ENCODE measurements around the gene CHRDL1. TPM values are rescaled to one million over a fixed set of nuclear protein-coding genes. Genes with fewer than 3 reads are reported as not detected.

The CHRDL1 gene
- total RNA-seq, 4 donors from 2014 or later: 1.7 to 64.3 (median 14.9) TPM

DNA sequence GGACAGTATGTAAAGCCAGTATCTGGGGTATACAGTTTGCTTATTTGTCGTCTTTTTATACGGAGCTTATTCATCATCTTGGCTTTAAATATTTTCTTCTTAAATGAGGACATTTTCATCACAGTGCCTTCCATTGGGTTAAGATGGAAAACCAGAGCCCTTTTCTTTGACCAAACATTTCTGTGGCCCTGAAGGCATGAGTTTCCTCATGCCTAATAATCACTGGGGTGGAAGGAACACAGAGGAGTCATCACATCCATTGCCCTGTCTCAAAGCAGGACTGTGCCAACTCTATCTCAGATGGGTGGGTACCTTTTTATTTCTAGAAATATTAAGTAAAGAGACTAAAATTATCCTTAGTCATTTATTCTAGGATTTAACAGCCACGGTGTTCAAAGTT is 40.0 kb downstream of the CHRDL1 start:
- Histone ChIP-seq H3K36me3 (no peaks in the 10 kb centered on the region), H3K4me1 (no peaks in the 10 kb centered on the region), H3K9me3 (no peaks in the 10 kb centered on the region), H3K27ac (no peak overlapping the region), H3K27me3 (no peaks in the 10 kb centered on the region), H3K4me3 (no peak overlapping the region)
- WGBS, 2 donors: 74 to 82% methylated on average over 3 of the region's 3 CpGs
- TF ChIP-seq, protein P1, sequence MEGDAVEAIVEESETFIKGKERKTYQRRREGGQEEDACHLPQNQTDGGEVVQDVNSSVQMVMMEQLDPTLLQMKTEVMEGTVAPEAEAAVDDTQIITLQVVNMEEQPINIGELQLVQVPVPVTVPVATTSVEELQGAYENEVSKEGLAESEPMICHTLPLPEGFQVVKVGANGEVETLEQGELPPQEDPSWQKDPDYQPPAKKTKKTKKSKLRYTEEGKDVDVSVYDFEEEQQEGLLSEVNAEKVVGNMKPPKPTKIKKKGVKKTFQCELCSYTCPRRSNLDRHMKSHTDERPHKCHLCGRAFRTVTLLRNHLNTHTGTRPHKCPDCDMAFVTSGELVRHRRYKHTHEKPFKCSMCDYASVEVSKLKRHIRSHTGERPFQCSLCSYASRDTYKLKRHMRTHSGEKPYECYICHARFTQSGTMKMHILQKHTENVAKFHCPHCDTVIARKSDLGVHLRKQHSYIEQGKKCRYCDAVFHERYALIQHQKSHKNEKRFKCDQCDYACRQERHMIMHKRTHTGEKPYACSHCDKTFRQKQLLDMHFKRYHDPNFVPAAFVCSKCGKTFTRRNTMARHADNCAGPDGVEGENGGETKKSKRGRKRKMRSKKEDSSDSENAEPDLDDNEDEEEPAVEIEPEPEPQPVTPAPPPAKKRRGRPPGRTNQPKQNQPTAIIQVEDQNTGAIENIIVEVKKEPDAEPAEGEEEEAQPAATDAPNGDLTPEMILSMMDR (IDR thresholded peaks at IDR 0.05): no peak
- TF ChIP-seq POLR2A (IDR thresholded peaks at IDR 0.05): no peak
- intact Hi-C loops (cut with DNase I): no loop called here
- DNase-seq: no peak

DNA sequence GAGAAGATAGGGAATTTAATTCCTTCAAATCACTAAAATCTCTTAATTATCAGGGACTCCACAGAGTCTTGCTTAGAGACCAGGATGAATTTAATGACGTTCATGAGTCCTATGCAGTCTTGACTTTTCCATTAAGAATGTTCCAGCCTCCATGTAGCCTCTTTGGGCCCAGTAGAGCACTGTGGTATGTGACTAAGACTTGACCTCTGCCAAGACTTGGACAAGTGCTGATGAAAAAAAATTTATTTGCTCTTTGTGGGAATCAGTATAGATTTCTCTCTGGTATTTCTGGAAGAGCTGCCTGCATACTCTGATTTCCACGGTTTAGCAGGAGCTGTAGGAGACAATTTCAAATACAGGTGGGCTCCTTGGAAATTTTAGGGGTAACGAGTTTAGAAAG is 40.6 kb downstream of the CHRDL1 start:
- Histone ChIP-seq H3K4me1 (no peaks in the 10 kb centered on the region), H3K27me3 (no peaks in the 10 kb centered on the region), H3K36me3 (no peaks in the 10 kb centered on the region), H3K4me3 (no peak overlapping the region), H3K9me3 (no peaks in the 10 kb centered on the region), H3K27ac (no peak overlapping the region)
- TF ChIP-seq POLR2A (IDR thresholded peaks at IDR 0.05): no peak
- TF ChIP-seq, protein P1 (IDR thresholded peaks at IDR 0.05): no peak
- intact Hi-C loops (cut with DNase I): no loop called here
- no peak for DNase-seq
- WGBS, 2 donors: 35 to 48% methylated on average over 3 of the region's 3 CpGs

DNA sequence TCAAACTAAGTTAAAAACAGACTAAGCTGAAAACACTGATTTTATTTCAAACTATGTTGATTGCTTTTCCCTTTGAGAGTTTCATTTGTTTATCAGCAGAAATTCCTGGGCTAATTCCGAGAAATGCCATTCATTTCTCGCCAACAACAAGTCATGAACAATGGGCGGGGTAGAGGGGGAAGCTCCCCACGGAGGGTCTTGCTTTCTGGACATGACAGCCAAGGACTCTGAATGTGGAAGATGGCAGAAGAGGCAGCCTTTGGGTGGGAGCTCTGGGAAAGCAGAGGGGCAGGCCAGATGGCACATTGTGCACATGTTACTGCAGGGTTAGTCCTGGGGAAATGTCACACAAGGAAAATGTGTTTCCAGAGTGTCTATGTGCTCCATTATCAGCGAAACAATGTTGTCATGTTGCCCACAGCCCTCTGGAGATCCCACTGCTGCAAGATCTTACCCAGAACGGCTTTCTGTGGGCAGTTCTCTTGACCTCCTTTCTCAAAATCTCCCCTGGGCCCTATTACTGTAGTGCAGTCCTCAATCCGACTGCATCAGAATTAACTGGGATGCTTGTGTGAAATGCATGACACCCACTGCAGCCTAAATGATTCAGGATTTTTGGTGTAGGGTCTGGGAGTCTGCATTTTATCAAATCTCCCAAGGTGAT is 45.0 kb downstream of the CHRDL1 start:
- Histone ChIP-seq H3K4me1 (no peaks in the 10 kb centered on the region), H3K36me3 (no peaks in the 10 kb centered on the region), H3K27me3 (no peaks in the 10 kb centered on the region), H3K4me3 (no peak overlapping the region), H3K27ac (peak overlapping the region in 2 of 4 donors; percentile 31 to 44), H3K9me3 (no peaks in the 10 kb centered on the region)
- intact Hi-C loops (cut with DNase I): no loop called here
- TF ChIP-seq, protein P1 (IDR thresholded peaks at IDR 0.05): no peak
- no peak for TF ChIP-seq POLR2A (IDR thresholded peaks at IDR 0.05)
- WGBS, 2 donors: 26 to 46% methylated on average over 3 to 7 of the region's 7 CpGs
- no peak for DNase-seq

DNA sequence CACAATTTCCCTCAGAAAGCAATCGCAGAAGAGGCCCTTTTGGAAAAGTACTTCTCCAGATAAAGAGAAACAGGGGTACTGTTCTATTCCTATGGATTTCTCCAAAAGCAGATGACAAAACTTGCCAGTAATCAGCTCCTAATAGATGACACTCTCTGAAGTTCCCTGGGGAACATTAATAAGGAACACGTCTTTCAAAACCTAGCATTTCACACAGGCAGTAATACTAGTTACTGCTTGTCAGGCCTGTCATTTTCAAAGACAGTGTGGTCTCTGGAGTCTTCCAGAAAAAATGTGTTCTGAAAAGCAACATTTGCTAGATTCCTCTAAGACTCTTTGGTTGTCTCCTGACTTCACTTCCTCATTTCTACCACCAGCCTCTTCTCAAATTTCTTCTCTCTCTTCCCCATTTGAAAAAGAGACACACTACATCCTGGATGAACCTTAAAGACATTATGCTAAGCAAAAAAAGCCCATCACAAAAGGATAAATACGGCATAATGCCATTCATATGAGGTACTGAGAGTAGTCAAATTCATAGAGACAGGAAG is 47.3 kb downstream of the CHRDL1 start:
- intact Hi-C loops (cut with DNase I): no loop called here
- no peak overlapping the region for H3K4me3 ChIP-seq
- TF ChIP-seq, protein P1 (IDR thresholded peaks at IDR 0.05): no peak
- no peak for TF ChIP-seq POLR2A (IDR thresholded peaks at IDR 0.05)
- no peak overlapping the region for H3K27ac ChIP-seq
- peaks cover 0 to 4% (median 0%) of the 10 kb centered on the region in 3 donors for H3K4me1 ChIP-seq
- no peaks in the 10 kb centered on the region for H3K27me3 ChIP-seq
- no peaks in the 10 kb centered on the region for H3K9me3 ChIP-seq
- 62 to 66% methylated on average over 3 of the region's 3 CpGs for WGBS, 2 donors
- DNase-seq: no peak
- no peaks in the 10 kb centered on the region for H3K36me3 ChIP-seq

DNA sequence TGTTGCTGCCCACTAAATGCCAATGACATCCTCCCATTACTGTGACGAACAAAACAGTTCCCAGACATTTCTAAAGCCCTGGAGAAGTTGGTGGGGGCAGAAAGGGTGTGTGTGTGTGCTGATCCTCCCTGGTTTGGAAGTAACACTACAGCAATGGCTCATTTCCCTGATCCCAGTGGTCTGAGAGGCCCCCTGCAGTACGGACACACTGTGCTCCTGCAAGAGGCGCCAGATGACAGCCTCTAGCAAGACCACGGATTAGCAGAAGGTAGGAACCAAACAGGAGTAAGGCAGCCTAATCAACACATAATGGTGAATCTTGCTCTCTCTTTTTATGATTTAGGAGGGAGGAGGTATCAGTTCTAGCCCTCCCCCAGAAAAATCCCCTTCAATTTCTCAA is 49.6 kb downstream of the CHRDL1 start:
- TF ChIP-seq POLR2A (IDR thresholded peaks at IDR 0.05): no peak
- TF ChIP-seq, protein P1 (IDR thresholded peaks at IDR 0.05): no peak
- H3K27me3 ChIP-seq: no peaks in the 10 kb centered on the region
- H3K27ac ChIP-seq: peak overlapping the region in 2 of 4 donors; percentile 28 to 63
- peaks cover 0 to 4% (median 0%) of the 10 kb centered on the region in 3 donors for H3K4me1 ChIP-seq
- H3K9me3 ChIP-seq: no peaks in the 10 kb centered on the region
- intact Hi-C loops (cut with DNase I): no loop called here
- DNase-seq: no peak
- H3K36me3 ChIP-seq: no peaks in the 10 kb centered on the region
- 44 to 62% methylated on average over 3 of the region's 4 CpGs for WGBS, 2 donors
- H3K4me3 ChIP-seq: no peak overlapping the region
